ENCODE measurements around the gene ABHD12B. TPM values are rescaled to one million over a fixed set of nuclear protein-coding genes. Genes with fewer than 3 reads are reported as not detected.
A peak's percentile ranks its signal among the peaks of the same experiment; 100 is the strongest.

ABHD12B gene
- polyA plus RNA-seq, 1 of the 3 experiments (the other 2 are of a cell fraction) = not detected

GRCh38 chr14:50823051-50823761, 48.6 kb upstream of the ABHD12B start:
- Histone ChIP-seq H3K36me3 (replicated peaks in 1 of 2; ENCODE audit: control insufficient read depth in 1 of 2, insufficient read depth in 2 of 2, low read length in 1 of 2) (peaks cover 10 to 11% of the 10 kb centered on the region in 2 experiments), H3K4me2 (peak overlapping the region; percentile 27; the same call in 1 of the 2 replicates), H3K79me2 (ENCODE audit: insufficient read depth) (peaks cover 100% of the 10 kb centered on the region), H3K27ac (ENCODE audit: low read depth in 2 of 2, low read length in 1 of 2) (no peak overlapping the region), H3K9ac (no peak overlapping the region), H3K27me3 (ENCODE audit: insufficient read depth) (no peaks in the 10 kb centered on the region), H3K9me2 (no peaks in the 10 kb centered on the region), H4K20me1 (ENCODE audit: insufficient read depth) (peaks cover 71% of the 10 kb centered on the region), H3K9me3 (no peaks in the 10 kb centered on the region), H3K4me3 (ENCODE audit: low read depth in 2 of 2, low read length in 1 of 2) (no peak overlapping the region), H3F3A (replicated peaks; ENCODE audit: insufficient read depth) (no peaks in the 10 kb centered on the region), H2AFZ (ENCODE audit: low read depth) (no peak overlapping the region), H3K4me1 (ENCODE audit: control insufficient read depth in 1 of 2, insufficient read depth in 2 of 2, low read depth in 1 of 2, low read length in 1 of 2) (peaks cover 2 to 21% of the 10 kb centered on the region in 2 experiments; a peak in 3 of 4 replicates)
- 73% methylated on average over 11 of the region's 11 CpGs for WGBS (ENCODE audit: low lambda C conversion rate)
- POLR2A ChIA-PET = interaction anchor here (0.6 kb wide), 1 partner anchor 49 kb away, joined by 3 read pairs; the partner anchor contains the start of gene ABHD12B
- CTCF ChIA-PET = interaction anchor here (1.2 kb wide), 1 partner anchor 36 kb away, joined by 5 read pairs; no protein-coding TSS in a partner anchor
- TF ChIP-seq SMC3 (IDR thresholded peaks at IDR 0.05; ENCODE audit: low read depth, low read length) = no peak
- TF ChIP-seq JUND (IDR thresholded peaks at IDR 0.05) = no peak
- no peak for TF ChIP-seq MXI1 (IDR thresholded peaks at IDR 0.05; ENCODE audit: low read depth, low read length)
- TF ChIP-seq USF2 (IDR thresholded peaks at IDR 0.05; ENCODE audit: borderline replicate concordance, low read depth, low read length) = no peak
- TF ChIP-seq ELF1 (IDR thresholded peaks at IDR 0.05) = no peak
- no peak for TF ChIP-seq TCF12 (IDR thresholded peaks at IDR 0.05)
- TF ChIP-seq TAF1 (IDR thresholded peaks at IDR 0.05; ENCODE audit: borderline replicate concordance, low read depth, low read length) = no peak
- TF ChIP-seq, protein P1, sequence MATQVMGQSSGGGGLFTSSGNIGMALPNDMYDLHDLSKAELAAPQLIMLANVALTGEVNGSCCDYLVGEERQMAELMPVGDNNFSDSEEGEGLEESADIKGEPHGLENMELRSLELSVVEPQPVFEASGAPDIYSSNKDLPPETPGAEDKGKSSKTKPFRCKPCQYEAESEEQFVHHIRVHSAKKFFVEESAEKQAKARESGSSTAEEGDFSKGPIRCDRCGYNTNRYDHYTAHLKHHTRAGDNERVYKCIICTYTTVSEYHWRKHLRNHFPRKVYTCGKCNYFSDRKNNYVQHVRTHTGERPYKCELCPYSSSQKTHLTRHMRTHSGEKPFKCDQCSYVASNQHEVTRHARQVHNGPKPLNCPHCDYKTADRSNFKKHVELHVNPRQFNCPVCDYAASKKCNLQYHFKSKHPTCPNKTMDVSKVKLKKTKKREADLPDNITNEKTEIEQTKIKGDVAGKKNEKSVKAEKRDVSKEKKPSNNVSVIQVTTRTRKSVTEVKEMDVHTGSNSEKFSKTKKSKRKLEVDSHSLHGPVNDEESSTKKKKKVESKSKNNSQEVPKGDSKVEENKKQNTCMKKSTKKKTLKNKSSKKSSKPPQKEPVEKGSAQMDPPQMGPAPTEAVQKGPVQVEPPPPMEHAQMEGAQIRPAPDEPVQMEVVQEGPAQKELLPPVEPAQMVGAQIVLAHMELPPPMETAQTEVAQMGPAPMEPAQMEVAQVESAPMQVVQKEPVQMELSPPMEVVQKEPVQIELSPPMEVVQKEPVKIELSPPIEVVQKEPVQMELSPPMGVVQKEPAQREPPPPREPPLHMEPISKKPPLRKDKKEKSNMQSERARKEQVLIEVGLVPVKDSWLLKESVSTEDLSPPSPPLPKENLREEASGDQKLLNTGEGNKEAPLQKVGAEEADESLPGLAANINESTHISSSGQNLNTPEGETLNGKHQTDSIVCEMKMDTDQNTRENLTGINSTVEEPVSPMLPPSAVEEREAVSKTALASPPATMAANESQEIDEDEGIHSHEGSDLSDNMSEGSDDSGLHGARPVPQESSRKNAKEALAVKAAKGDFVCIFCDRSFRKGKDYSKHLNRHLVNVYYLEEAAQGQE (IDR thresholded peaks at IDR 0.05; ENCODE audit: low read depth, low read length) = no peak
- TF ChIP-seq POLR2AphosphoS5 (IDR thresholded peaks at IDR 0.05; ENCODE audit: low read depth, low read length) = no peak
- no peak for TF ChIP-seq RCOR1 (IDR thresholded peaks at IDR 0.05; ENCODE audit: low read length)
- no peak for TF ChIP-seq MAX (IDR thresholded peaks at IDR 0.05; ENCODE audit: low read depth)
- TF ChIP-seq NFIC (IDR thresholded peaks at IDR 0.05; ENCODE audit: borderline replicate concordance) = no peak
- TF ChIP-seq GATA2 (CRISPR knock-in tag; IDR thresholded peaks at IDR 0.05) = no peak
- TF ChIP-seq TEAD4 (IDR thresholded peaks at IDR 0.05; ENCODE audit: borderline replicate concordance, insufficient read depth) = no peak
- TF ChIP-seq, protein P2, sequence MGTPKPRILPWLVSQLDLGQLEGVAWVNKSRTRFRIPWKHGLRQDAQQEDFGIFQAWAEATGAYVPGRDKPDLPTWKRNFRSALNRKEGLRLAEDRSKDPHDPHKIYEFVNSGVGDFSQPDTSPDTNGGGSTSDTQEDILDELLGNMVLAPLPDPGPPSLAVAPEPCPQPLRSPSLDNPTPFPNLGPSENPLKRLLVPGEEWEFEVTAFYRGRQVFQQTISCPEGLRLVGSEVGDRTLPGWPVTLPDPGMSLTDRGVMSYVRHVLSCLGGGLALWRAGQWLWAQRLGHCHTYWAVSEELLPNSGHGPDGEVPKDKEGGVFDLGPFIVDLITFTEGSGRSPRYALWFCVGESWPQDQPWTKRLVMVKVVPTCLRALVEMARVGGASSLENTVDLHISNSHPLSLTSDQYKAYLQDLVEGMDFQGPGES (IDR thresholded peaks at IDR 0.05; ENCODE audit: low read depth, low read length) = no peak
- TF ChIP-seq, protein P3, sequence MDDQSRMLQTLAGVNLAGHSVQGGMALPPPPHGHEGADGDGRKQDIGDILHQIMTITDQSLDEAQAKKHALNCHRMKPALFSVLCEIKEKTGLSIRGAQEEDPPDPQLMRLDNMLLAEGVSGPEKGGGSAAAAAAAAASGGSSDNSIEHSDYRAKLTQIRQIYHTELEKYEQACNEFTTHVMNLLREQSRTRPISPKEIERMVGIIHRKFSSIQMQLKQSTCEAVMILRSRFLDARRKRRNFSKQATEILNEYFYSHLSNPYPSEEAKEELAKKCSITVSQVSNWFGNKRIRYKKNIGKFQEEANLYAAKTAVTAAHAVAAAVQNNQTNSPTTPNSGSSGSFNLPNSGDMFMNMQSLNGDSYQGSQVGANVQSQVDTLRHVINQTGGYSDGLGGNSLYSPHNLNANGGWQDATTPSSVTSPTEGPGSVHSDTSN (IDR thresholded peaks at IDR 0.05) = no peak
- TF ChIP-seq EP300 (IDR thresholded peaks at IDR 0.05; ENCODE audit: borderline replicate concordance in 1 of 2, low read depth in 1 of 2, low read length in 1 of 2) = no peak
- TF ChIP-seq MEF2A (IDR thresholded peaks at IDR 0.05; ENCODE audit: borderline replicate concordance, low read depth) = no peak
- DNase-seq = no peak
